A549 (cell line): ENCODE data around the gene KLK12. TPM values are rescaled to one million over a fixed set of nuclear protein-coding genes. Genes with fewer than 3 reads are reported as not detected.

Source experiments
- ATAC-seq, 2 experiments: fragments of 200-7000 bp in 1 of 2; fragments of >200 bp in 1 of 2; cut with Nextera tagmentation in 1 of 2; cut with Tn5 transposase in 1 of 2; 3 replicates each; pipeline versions ENCODE4 v1.8.0 to v1.9.1; 2018 to 2020; ENCODE audit warnings: mild to moderate bottlenecking in 1 of 2, moderate library complexity in 1 of 2
- CTCF ChIA-PET: fragments of 300-600 bp; sonication (Branson Sonifier 250); formaldehyde crosslinking; extraction: SDS; loops from one replicate; lab custom pipeline; 2021; ENCODE audit warnings: antibody characterized with exemption, inconsistent platforms; lab: Yijun Ruan, JAX
- POLR2A ChIA-PET: fragments of 350-600 bp; formaldehyde crosslinking; extraction: SDS; loops from one replicate; lab custom pipeline; 2021; ENCODE audit warnings: antibody characterized with exemption, inconsistent platforms; lab: Yijun Ruan, JAX
- DNase-seq, 2 experiments: peaks; one replicate each; pipeline versions ENCODE4 v3.0.0 to v3.0.0-alpha.2; 2011 to 2016; ENCODE audit warnings: low read depth in 1 of 2, low spot score in 1 of 2
- FAIRE-seq: peaks from 2 replicates; lab custom pipeline; 2011; peaks lifted over from hg19 to GRCh38; lab: Jason Lieb, UNC
- H3K27ac ChIP-seq, 2 experiments: fragments of >200 bp; sonication (Bioruptor Twin); formaldehyde crosslinking; 3 replicates each; pipeline ENCODE4 v1.5.1; 2016 to 2017
- H3K4me1 ChIP-seq: fragments of >200 bp; sonication (Bioruptor Twin); formaldehyde crosslinking; 3 replicates; pipeline ENCODE4 v1.6.1; 2016
- H3K4me2 ChIP-seq: fragments of >200 bp; sonication (Bioruptor Twin); formaldehyde crosslinking; 3 replicates; pipeline ENCODE4 v1.6.1; 2016
- H3K4me3 ChIP-seq: fragments of >200 bp; sonication (Bioruptor Twin); formaldehyde crosslinking; 3 replicates; pipeline ENCODE4 v1.5.1; 2016
- H3K9me3 ChIP-seq: fragments of >200 bp; sonication (Bioruptor Twin); formaldehyde crosslinking; 3 replicates; pipeline ENCODE4 v1.6.1; 2016
- BHLHE40 ChIP-seq: IDR thresholded peaks from 2 replicates; pipeline ENCODE4 v1.6.1; 2012; ENCODE audit warnings: low read depth, low read length, inconsistent platforms
- EP300 ChIP-seq, 2 experiments: fragments of >200 bp; sonication (Bioruptor Twin); formaldehyde crosslinking; IDR thresholded peaks; 2 replicates in 1 of 2; 3 replicates in 1 of 2; pipeline ENCODE4 v1.6.1; 2016 to 2017
- FOSB ChIP-seq: fragments of 250-450 bp; sonication (Bioruptor Pico); IDR thresholded peaks from 2 replicates; pipeline ENCODE4 v1.5.0; 2020; ENCODE audit warnings: mild to moderate bottlenecking, moderate library complexity
- FOSL2 ChIP-seq, 2 experiments: fragments of 450-650 bp in 1 of 2; fragments of >200 bp in 1 of 2; sonication (Bioruptor Twin) in 1 of 2; formaldehyde crosslinking; IDR thresholded peaks; 2 replicates each; pipeline versions ENCODE4 v1.5.0 to v1.6.1; 2016 to 2020; ENCODE audit warnings: mild to moderate bottlenecking in 1 of 2, moderate library complexity in 1 of 2
- GATA3 ChIP-seq: IDR thresholded peaks from 2 replicates; pipeline ENCODE4 v1.6.1; 2012; ENCODE audit warnings: borderline replicate concordance
- HDAC2 ChIP-seq: fragments of 200-600 bp; sonication (generic); IDR thresholded peaks from 2 replicates; pipeline ENCODE4 v1.6.1; 2016
- HEYL ChIP-seq: fragments of 250-450 bp; sonication (Bioruptor Pico); IDR thresholded peaks from 2 replicates; pipeline ENCODE4 v1.8.0; 2021; ENCODE audit warnings: mild to moderate bottlenecking, moderate library complexity
- HOXB13 ChIP-seq: fragments of 250-450 bp; sonication (Bioruptor Pico); IDR thresholded peaks from 2 replicates; pipeline ENCODE4 v1.5.0; 2020; ENCODE audit warnings: low read depth, mild to moderate bottlenecking, moderate library complexity
- KDM1A ChIP-seq: fragments of 200-600 bp; sonication (generic); IDR thresholded peaks from 2 replicates; pipeline ENCODE4 v1.6.1; 2016; ENCODE audit warnings: low read depth, mild to moderate bottlenecking
- MAFK ChIP-seq: fragments of 450-650 bp; IDR thresholded peaks from 2 replicates; pipeline ENCODE4 v1.6.1; 2014; ENCODE audit not compliant: partially characterized antibody
- MYC ChIP-seq: IDR thresholded peaks from 2 replicates; pipeline ENCODE4 v1.6.1; 2012; ENCODE audit warnings: mild to moderate bottlenecking, inconsistent platforms, low read length, improper control_type of control experiment, borderline replicate concordance
- NFE2L2 ChIP-seq: fragments of 150-350 bp; conservative IDR thresholded peaks from 2 replicates; pipeline ENCODE4 v1.6.1; 2014; ENCODE audit warnings: low read length
- NR3C1 ChIP-seq: fragments of >200 bp; sonication (Bioruptor Twin); formaldehyde crosslinking; IDR thresholded peaks from 3 replicates; pipeline ENCODE4 v1.6.1; 2017
- POLR2A ChIP-seq: IDR thresholded peaks from 2 replicates; pipeline ENCODE4 v1.6.1; 2012; ENCODE audit warnings: mild to moderate bottlenecking, low read length
- RAD21 ChIP-seq, 2 experiments: fragments of >200 bp in 1 of 2; sonication (Bioruptor Twin) in 1 of 2; formaldehyde crosslinking in 1 of 2; IDR thresholded peaks in 1 of 2; conservative IDR thresholded peaks in 1 of 2; 2 replicates in 1 of 2; 3 replicates in 1 of 2; pipeline ENCODE4 v1.6.1; 2012 to 2018; ENCODE audit warnings: inconsistent platforms in 1 of 2
- RFX5 ChIP-seq: fragments of 450-650 bp; IDR thresholded peaks from 2 replicates; pipeline ENCODE4 v1.7.1; 2014; ENCODE audit warnings: antibody characterized with exemption, mild to moderate bottlenecking, moderate library complexity
- SMC3 ChIP-seq: fragments of >200 bp; sonication (Bioruptor Twin); formaldehyde crosslinking; IDR thresholded peaks from 3 replicates; pipeline ENCODE4 v1.6.1; 2018; ENCODE audit warnings: inconsistent platforms
- SREBF2 ChIP-seq: fragments of 450-650 bp; IDR thresholded peaks from 2 replicates; pipeline ENCODE4 v1.6.1; 2014; ENCODE audit warnings: mild to moderate bottlenecking, moderate library complexity
- ZSCAN20 ChIP-seq: fragments of 250-450 bp; sonication (Bioruptor Pico); IDR thresholded peaks from 2 replicates; pipeline ENCODE4 v1.8.0; 2022; ENCODE audit warnings: mild to moderate bottlenecking, moderate library complexity
- WGBS: methylation state at CpG from one replicate; pipeline ENCODE4 v1.1.6; 2017; ENCODE audit errors: missing lambda C conversion rate; 5-methylcytosine and 5-hydroxymethylcytosine counted together
- polyA minus RNA-seq: library from RNA; depleted of rRNA, polyadenylated mRNA; stranded (reverse); fragments of >200 nt; gene quantifications from 2 replicates; pipeline ENCODE4 v1.2.3, GENCODE V29; 2011; rRNA and poly(A)+ RNA removed
- polyA plus RNA-seq, 4 experiments: library from polyadenylated mRNA; depleted of rRNA in 3 of 4; stranded (reverse); fragments of >200 nt; fragmentation: RNase III in 1 of 4; extraction: RNeasy Plus Mini Kit Qiagen cat#74134 plus additional on column Dnase treatment in 1 of 4; gene quantifications; 2 replicates in 3 of 4; 3 replicates in 1 of 4; pipeline ENCODE4 v1.2.3, GENCODE V29; 2011 to 2017
- TF ChIP-seq, protein P1 (sequence below): IDR thresholded peaks from 2 replicates; pipeline ENCODE4 v1.6.1; 2012
- TF ChIP-seq, protein P2 (sequence below): fragments of 450-650 bp; IDR thresholded peaks from 2 replicates; pipeline ENCODE4 v1.6.1; 2014; ENCODE audit warnings: antibody characterized with exemption
- TF ChIP-seq, protein P3 (sequence below): fragments of 250-450 bp; sonication (Bioruptor Pico); IDR thresholded peaks from 2 replicates; pipeline ENCODE4 v1.5.0; 2020; ENCODE audit warnings: low read depth, mild to moderate bottlenecking, moderate library complexity
- TF ChIP-seq, protein P4 (sequence below): fragments of >200 bp; sonication (Bioruptor Twin); formaldehyde crosslinking; IDR thresholded peaks from 2 replicates; pipeline ENCODE4 v1.6.1; 2016

The KLK12 gene, protein sequence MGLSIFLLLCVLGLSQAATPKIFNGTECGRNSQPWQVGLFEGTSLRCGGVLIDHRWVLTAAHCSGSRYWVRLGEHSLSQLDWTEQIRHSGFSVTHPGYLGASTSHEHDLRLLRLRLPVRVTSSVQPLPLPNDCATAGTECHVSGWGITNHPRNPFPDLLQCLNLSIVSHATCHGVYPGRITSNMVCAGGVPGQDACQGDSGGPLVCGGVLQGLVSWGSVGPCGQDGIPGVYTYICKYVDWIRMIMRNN
- not detected in 2 replicates for polyA plus RNA-seq (2011; rRNA removed)
- not detected in 2 replicates for polyA plus RNA-seq (2012; cell fraction: cytosol; rRNA removed)
- not detected in 2 replicates for polyA plus RNA-seq (2012; cell fraction: nucleus; rRNA removed)
- polyA plus RNA-seq (2017; fragmentation: RNase III; extraction: RNeasy Plus Mini Kit Qiagen cat#74134 plus additional on column Dnase treatment), result not detected in 3 replicates
- polyA minus RNA-seq, result not detected in 2 replicates

DNA sequence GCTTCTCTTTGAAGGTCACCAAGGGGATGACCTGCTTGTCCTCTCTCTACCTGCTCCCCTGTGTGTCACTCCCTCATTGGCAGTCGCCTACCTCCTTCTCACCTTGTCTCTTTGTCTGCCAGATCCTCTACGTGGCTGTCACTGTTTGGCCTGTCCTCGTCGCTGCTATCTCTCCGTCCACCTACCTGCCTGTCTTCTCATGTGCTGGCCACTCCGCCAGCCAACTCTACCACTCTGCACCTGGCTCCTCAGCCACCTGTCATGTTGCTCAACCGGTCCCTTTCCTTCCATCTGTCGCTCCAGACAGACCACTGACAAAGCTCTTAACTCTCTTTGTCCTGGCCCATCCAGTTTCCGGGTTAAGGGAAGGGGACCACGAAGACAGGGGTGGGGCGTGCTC is at the start of gene KLK12:
Gene KLK12 (minus strand): TSS at position 299 of the 400 bp plus-strand sequence. CDS start 381 bp downstream, outside the sequence.
- no peaks in the 10 kb centered on the region for H3K4me1 ChIP-seq
- H3K27ac ChIP-seq, result no peak within 1 kb of the TSS
- POLR2A ChIA-PET, result no interaction called here
- FAIRE-seq (no peak), ATAC-seq (peak in 1 of 2 experiments; percentile 36; a peak in 2 of 6 replicates), DNase-seq (no peak)
- H3K4me3 ChIP-seq, result no peak within 1 kb of the TSS
- no peaks in the 10 kb centered on the region for H3K9me3 ChIP-seq
- WGBS, result 27% methylated on average over 11 of the region's 11 CpGs
- CTCF ChIA-PET, result interaction anchor here (1.1 to 1.7 kb wide), 3 partner anchors 12 to 60 kb away, joined by 3 to 12 read pairs (median 4); no protein-coding TSS in a partner anchor
- no peak within 1 kb of the TSS for H3K4me2 ChIP-seq
- no peak for TF ChIP-seq BHLHE40
- no peak for TF ChIP-seq HOXB13 (CRISPR knock-in tag)
- no peak for TF ChIP-seq MAFK
- TF ChIP-seq RAD21 (conservative IDR thresholded peaks at IDR 0.05 in 1 of 2, IDR thresholded peaks at IDR 0.05 in 1 of 2), result no peak
- no peak for TF ChIP-seq NR3C1
- no peak for TF ChIP-seq POLR2A
- TF ChIP-seq, protein P1, sequence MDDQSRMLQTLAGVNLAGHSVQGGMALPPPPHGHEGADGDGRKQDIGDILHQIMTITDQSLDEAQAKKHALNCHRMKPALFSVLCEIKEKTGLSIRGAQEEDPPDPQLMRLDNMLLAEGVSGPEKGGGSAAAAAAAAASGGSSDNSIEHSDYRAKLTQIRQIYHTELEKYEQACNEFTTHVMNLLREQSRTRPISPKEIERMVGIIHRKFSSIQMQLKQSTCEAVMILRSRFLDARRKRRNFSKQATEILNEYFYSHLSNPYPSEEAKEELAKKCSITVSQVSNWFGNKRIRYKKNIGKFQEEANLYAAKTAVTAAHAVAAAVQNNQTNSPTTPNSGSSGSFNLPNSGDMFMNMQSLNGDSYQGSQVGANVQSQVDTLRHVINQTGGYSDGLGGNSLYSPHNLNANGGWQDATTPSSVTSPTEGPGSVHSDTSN, result no peak
- TF ChIP-seq FOSB (CRISPR knock-in tag), result no peak
- TF ChIP-seq GATA3, result no peak
- TF ChIP-seq, protein P2, sequence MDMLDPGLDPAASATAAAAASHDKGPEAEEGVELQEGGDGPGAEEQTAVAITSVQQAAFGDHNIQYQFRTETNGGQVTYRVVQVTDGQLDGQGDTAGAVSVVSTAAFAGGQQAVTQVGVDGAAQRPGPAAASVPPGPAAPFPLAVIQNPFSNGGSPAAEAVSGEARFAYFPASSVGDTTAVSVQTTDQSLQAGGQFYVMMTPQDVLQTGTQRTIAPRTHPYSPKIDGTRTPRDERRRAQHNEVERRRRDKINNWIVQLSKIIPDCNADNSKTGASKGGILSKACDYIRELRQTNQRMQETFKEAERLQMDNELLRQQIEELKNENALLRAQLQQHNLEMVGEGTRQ, result no peak

DNA sequence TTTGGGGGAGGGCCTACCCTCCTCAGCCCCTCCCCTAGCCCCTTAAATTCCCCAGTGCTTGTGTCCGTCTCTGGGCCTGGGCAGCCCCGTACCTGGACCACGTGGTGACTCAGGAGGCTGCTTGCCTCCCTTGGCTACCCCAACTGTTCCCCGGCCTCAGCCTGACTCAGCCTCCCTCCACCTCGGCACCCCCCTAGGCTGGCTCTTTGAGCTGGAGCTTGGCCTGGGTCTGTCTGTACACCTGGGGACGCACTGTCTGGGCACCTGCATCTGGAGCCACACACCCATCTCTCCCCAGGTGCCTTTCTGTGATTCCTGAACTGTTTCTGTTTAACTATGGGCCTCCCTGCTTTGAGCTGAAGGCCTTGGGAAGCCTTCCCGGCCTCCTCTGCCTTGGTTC is 49.7 kb upstream of the KLK12 start:
- H3K4me1 ChIP-seq, result no peaks in the 10 kb centered on the region
- TF ChIP-seq HOXB13 (CRISPR knock-in tag) (no peak), ZSCAN20 (CRISPR knock-in tag) (no peak), FOSL2 (IDR thresholded peaks at IDR 0.05) (no peak), FOSL2 (CRISPR knock-in tag; IDR thresholded peaks at IDR 0.05) (no peak), HDAC2 (no peak), NFE2L2 (no peak), HEYL (CRISPR knock-in tag) (no peak), KDM1A (no peak), SREBF2 (no peak), SMC3 (no peak), EP300 (IDR thresholded peaks at IDR 0.05) (no peak), MYC (no peak), RFX5 (no peak)
- TF ChIP-seq, protein P3, sequence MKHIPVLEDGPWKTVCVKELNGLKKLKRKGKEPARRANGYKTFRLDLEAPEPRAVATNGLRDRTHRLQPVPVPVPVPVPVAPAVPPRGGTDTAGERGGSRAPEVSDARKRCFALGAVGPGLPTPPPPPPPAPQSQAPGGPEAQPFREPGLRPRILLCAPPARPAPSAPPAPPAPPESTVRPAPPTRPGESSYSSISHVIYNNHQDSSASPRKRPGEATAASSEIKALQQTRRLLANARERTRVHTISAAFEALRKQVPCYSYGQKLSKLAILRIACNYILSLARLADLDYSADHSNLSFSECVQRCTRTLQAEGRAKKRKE (CRISPR knock-in tag), result no peak
- TF ChIP-seq, protein P4, sequence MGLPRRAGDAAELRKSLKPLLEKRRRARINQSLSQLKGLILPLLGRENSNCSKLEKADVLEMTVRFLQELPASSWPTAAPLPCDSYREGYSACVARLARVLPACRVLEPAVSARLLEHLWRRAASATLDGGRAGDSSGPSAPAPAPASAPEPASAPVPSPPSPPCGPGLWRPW, result no peak
- TF ChIP-seq, protein P2, result no peak
- no peak overlapping the region for H3K27ac ChIP-seq
- no peaks in the 10 kb centered on the region for H3K9me3 ChIP-seq
- no peak overlapping the region for H3K4me3 ChIP-seq
- WGBS, result 58% methylated on average over 6 of the region's 7 CpGs
- FAIRE-seq (no peak), DNase-seq (no peak), ATAC-seq (no peak; a peak in 1 of 6 replicates)
- POLR2A ChIA-PET, result no interaction called here
- H3K4me2 ChIP-seq, result no peak overlapping the region
- CTCF ChIA-PET, result interaction anchor here (0.7 to 4.1 kb wide), 2 partner anchors 11 to 238 kb away, joined by 3 to 30 read pairs; no protein-coding TSS in a partner anchor
